ENCODE measurements around the gene CCDC85C. TPM values are rescaled to one million over a fixed set of nuclear protein-coding genes. Genes with fewer than 3 reads are reported as not detected.

CCDC85C gene
- total RNA-seq, 2 donors from 2014 or later: 35.1 to 47.2 TPM

- Histone ChIP-seq H3K27me3 (replicated peaks; ENCODE audit: insufficient read depth) (no peaks in the 10 kb centered on the region), H3K4me3 (no peak overlapping the region), H3K9me3 (no peaks in the 10 kb centered on the region), H3K4me1 (replicated peaks) (peaks cover 80% of the 10 kb centered on the region), H3K36me3 (no peaks in the 10 kb centered on the region), H3K27ac (peak overlapping the region; percentile 76 to 93)
- intact Hi-C loops (cut with DNase I): no loop called here
- DNase-seq (ENCODE audit: low spot score): no peak
- TF ChIP-seq POLR2AphosphoS5 (IDR thresholded peaks at IDR 0.05): no peak
- no peak for TF ChIP-seq CTCF (IDR thresholded peaks at IDR 0.05)
- no peak for TF ChIP-seq POLR2A (IDR thresholded peaks at IDR 0.05)
- WGBS: 65% methylated on average over 12 of the region's 12 CpGs
These were observed 33.3 kb downstream of the CCDC85C start for GRCh38 chr14:99570544-99571302.

- TF ChIP-seq CTCF (IDR thresholded peaks at IDR 0.05) (no peak), POLR2A (IDR thresholded peaks at IDR 0.05) (no peak), POLR2AphosphoS5 (IDR thresholded peaks at IDR 0.05) (no peak)
- WGBS: 72% methylated on average over 14 of the region's 14 CpGs
- Histone ChIP-seq H3K9me3 (no peaks in the 10 kb centered on the region), H3K4me3 (no peak overlapping the region), H3K4me1 (replicated peaks) (peaks cover 81% of the 10 kb centered on the region), H3K27me3 (replicated peaks; ENCODE audit: insufficient read depth) (no peaks in the 10 kb centered on the region), H3K36me3 (no peaks in the 10 kb centered on the region), H3K27ac (peak overlapping the region; percentile 76 to 93)
- intact Hi-C loops (cut with DNase I): no loop called here
- DNase-seq (ENCODE audit: low spot score): no peak
These were observed 34.1 kb downstream of the CCDC85C start for GRCh38 chr14:99569725-99570543.

- Histone ChIP-seq H3K4me1 (replicated peaks) (peaks cover 85% of the 10 kb centered on the region), H3K36me3 (no peaks in the 10 kb centered on the region), H3K9me3 (no peaks in the 10 kb centered on the region), H3K4me3 (no peak overlapping the region), H3K27ac (peak overlapping the region; percentile 48 to 84), H3K27me3 (replicated peaks; ENCODE audit: insufficient read depth) (no peaks in the 10 kb centered on the region)
- peak; percentile 65 for DNase-seq (ENCODE audit: low spot score)
- TF ChIP-seq POLR2A (IDR thresholded peaks at IDR 0.05) (no peak), POLR2AphosphoS5 (IDR thresholded peaks at IDR 0.05) (peak; percentile 42), CTCF (IDR thresholded peaks at IDR 0.05) (no peak)
- intact Hi-C loops (cut with DNase I): no loop called here
- WGBS: 53% methylated on average over 22 of the region's 22 CpGs
These were observed 35.1 kb downstream of the CCDC85C start for GRCh38 chr14:99568567-99569560.

- TF ChIP-seq CTCF (IDR thresholded peaks at IDR 0.05) (no peak), POLR2A (IDR thresholded peaks at IDR 0.05) (no peak)
- H3K4me3 ChIP-seq: no peak overlapping the region
- intact Hi-C loops (cut with DNase I): no loop called here
- 83% methylated on average over 20 of the region's 20 CpGs for WGBS
- peak overlapping the region; percentile 66 to 84 for H3K27ac ChIP-seq
- DNase-seq (ENCODE audit: low spot score): no peak
- H3K27me3 ChIP-seq (replicated peaks; ENCODE audit: insufficient read depth): no peaks in the 10 kb centered on the region
- peaks cover 85% of the 10 kb centered on the region for H3K4me1 ChIP-seq (replicated peaks)
- no peaks in the 10 kb centered on the region for H3K9me3 ChIP-seq
- H3K36me3 ChIP-seq: no peaks in the 10 kb centered on the region
These were observed 37.3 kb downstream of the CCDC85C start for GRCh38 chr14:99566390-99567354.

Data from prostate gland (tissue), 2 donors.